Measurements from ENCODE around the gene C12orf75.
"Not testable (repeated sequence)": the region's sequence is repeated elsewhere in the genome, so short reads cannot be mapped to it uniquely, and the experiment has no call there.

DNA sequence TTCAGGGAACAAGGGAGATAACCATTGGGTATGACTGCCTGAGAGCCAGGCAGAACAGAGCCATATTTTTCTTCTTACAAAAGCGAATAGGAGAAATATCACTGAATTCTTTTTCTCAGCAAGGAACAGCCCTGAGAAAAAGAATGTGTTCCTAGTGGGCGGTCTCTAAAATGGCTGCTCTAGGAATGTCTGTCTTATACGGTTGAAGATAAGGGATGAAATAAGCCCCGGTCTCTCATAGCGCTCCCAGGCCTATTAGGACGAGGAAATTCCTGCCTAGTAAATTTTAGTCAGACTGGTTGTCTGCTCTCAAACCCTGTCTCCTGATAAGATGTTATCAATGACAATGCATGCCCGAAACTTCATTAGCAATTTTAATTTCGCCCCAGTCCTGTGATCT is 16.7 kb upstream of the C12orf75 start:
- TF ChIP-seq, protein P1, sequence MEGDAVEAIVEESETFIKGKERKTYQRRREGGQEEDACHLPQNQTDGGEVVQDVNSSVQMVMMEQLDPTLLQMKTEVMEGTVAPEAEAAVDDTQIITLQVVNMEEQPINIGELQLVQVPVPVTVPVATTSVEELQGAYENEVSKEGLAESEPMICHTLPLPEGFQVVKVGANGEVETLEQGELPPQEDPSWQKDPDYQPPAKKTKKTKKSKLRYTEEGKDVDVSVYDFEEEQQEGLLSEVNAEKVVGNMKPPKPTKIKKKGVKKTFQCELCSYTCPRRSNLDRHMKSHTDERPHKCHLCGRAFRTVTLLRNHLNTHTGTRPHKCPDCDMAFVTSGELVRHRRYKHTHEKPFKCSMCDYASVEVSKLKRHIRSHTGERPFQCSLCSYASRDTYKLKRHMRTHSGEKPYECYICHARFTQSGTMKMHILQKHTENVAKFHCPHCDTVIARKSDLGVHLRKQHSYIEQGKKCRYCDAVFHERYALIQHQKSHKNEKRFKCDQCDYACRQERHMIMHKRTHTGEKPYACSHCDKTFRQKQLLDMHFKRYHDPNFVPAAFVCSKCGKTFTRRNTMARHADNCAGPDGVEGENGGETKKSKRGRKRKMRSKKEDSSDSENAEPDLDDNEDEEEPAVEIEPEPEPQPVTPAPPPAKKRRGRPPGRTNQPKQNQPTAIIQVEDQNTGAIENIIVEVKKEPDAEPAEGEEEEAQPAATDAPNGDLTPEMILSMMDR (IDR thresholded peaks at IDR 0.05) = not testable (repeated sequence)
- not testable (repeated sequence) for TF ChIP-seq POLR2A (IDR thresholded peaks at IDR 0.05)

All from adrenal gland (tissue), 5 donors.